Inferior parietal cortex (tissue), 1 donor: ENCODE data around the gene SH3GLB2.
"Not testable (repeated sequence)": the region's sequence is repeated elsewhere in the genome, so short reads cannot be mapped to it uniquely, and the experiment has no call there.

Source experiments
- DNase-seq: peaks from one replicate; pipeline ENCODE4 v3.0.0-alpha.2; 2016; ENCODE audit errors: extremely low spot score

Gene SH3GLB2

GRCh38 chr9:129054163-129054851, 26.2 kb upstream of the SH3GLB2 start:
- DNase-seq: no peak

GRCh38 chr9:129053020-129053419, 24.9 kb upstream of the SH3GLB2 start:
- no peak for DNase-seq

GRCh38 chr9:129052592-129052991, 24.5 kb upstream of the SH3GLB2 start:
- no peak for DNase-seq

- no peak for DNase-seq
Measured at GRCh38 chr9:129042016-129042415, 13.9 kb upstream of the SH3GLB2 start.

- no peak for DNase-seq
Measured at GRCh38 chr9:129040113-129040643, 12.0 kb upstream of the SH3GLB2 start.

- DNase-seq: no peak
Measured at GRCh38 chr9:129038109-129038852, 10.2 kb upstream of the SH3GLB2 start.

GRCh38 chr9:129037767-129038098, 9.6 kb upstream of the SH3GLB2 start:
- DNase-seq: no peak

- no peak for DNase-seq
Measured at GRCh38 chr9:129036923-129037766, 9.0 kb upstream of the SH3GLB2 start.

GRCh38 chr9:129036241-129036922, 8.3 kb upstream of the SH3GLB2 start, which contains the start of gene MIGA2:
MIGA2 (plus strand) TSS chr9:129036626; CDS start chr9:129040595, 3,969 bp downstream.
- peak; percentile 99 for DNase-seq

- not testable (repeated sequence) for DNase-seq
Measured at GRCh38 chr9:129035838-129036237, 7.7 kb upstream of the SH3GLB2 start.

- no peak for DNase-seq
Measured at GRCh38 chr9:129033216-129033615, 5.1 kb upstream of the SH3GLB2 start.

GRCh38 chr9:129032541-129033159, 4.5 kb upstream of the SH3GLB2 start:
- no peak for DNase-seq

- DNase-seq: no peak
Measured at GRCh38 chr9:129031514-129031913, 3.4 kb upstream of the SH3GLB2 start.

GRCh38 chr9:129030191-129030590, 2.1 kb upstream of the SH3GLB2 start:
- DNase-seq: no peak

GRCh38 chr9:129027685-129028191, 393 bp downstream of the SH3GLB2 start:
- no peak for DNase-seq

- no peak for DNase-seq
Measured at GRCh38 chr9:129027224-129027684, 877 bp downstream of the SH3GLB2 start.

GRCh38 chr9:129026442-129027223, 1.5 kb downstream of the SH3GLB2 start:
- peak; percentile 42 for DNase-seq

GRCh38 chr9:129023908-129024233, 4.3 kb downstream of the SH3GLB2 start:
- no peak for DNase-seq

GRCh38 chr9:129023036-129023907, 4.9 kb downstream of the SH3GLB2 start:
- no peak for DNase-seq
